Measurements from ENCODE around the gene WFIKKN2. TPM values are rescaled to one million over a fixed set of nuclear protein-coding genes. Genes with fewer than 3 reads are reported as not detected.

WFIKKN2 gene
- total RNA-seq, 2 donors from 2014 or later, result 0.29 to 0.35 TPM

DNA sequence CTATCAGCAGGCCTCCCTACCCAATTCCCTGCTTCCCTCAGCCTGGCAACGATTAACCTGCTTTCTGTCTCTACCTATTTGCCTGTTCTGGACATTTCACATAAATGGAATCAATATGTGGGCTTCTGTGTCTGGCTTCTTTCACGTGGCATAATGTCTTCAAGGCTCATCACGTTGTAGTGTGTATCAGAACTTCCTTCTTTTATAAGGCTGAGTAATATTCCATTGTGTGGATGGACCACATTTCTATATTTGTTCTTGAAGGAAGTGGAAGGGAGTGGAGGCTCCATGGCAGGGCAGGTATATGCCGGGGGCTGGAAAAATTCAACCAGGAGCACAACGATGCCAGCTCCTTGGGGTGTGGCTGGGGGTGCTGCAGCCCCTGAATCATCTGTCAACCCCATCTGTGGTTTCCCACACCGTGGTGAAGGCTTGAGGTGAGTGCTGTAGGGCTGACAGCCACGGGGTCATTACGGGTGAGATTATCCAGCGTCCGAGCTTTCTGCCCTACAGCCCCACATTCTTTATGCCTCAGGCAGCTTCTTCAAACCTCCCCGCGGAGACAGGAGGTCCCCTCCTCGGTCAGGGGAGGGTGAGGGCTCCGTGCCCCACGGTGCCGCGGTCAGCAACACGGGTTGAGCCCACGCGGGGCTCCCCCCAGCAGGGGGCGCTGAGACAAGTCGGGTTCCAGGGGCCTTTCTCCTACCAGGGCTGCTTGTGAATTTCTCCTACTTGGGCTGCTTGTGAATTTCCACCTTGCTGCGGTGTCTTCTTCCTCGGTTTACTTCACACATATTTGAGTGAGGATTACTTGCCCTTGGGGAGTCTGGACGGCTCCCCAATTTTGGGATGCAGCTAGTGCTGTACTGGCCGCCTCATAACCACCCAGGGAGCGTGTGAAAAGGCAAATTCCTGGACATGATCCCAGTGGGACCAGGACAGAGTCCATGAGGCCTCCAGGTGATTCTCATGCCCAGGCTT, 18.3 kb upstream of the WFIKKN2 start:
- Mint-ChIP-seq H3K36me3 (ENCODE audit: low read depth) (no peaks in the 10 kb centered on the region), H3K9me3 (no peaks in the 10 kb centered on the region), H3K27me3 (ENCODE audit: insufficient read depth) (peaks cover 5% of the 10 kb centered on the region), H3K27ac (no peak overlapping the region), H3K4me3 (no peak overlapping the region), H3K4me1 (no peaks in the 10 kb centered on the region)
- H3K36me3 ChIP-seq (ENCODE audit: control insufficient read depth, insufficient read depth, low read length), result no peaks in the 10 kb centered on the region
- 37 to 55% methylated on average over 16 to 26 of the region's 27 CpGs for WGBS, 2 experiments (ENCODE audit: insufficient coverage in 1 of 2, insufficient read length in 1 of 2)
- TF ChIP-seq, protein P1, sequence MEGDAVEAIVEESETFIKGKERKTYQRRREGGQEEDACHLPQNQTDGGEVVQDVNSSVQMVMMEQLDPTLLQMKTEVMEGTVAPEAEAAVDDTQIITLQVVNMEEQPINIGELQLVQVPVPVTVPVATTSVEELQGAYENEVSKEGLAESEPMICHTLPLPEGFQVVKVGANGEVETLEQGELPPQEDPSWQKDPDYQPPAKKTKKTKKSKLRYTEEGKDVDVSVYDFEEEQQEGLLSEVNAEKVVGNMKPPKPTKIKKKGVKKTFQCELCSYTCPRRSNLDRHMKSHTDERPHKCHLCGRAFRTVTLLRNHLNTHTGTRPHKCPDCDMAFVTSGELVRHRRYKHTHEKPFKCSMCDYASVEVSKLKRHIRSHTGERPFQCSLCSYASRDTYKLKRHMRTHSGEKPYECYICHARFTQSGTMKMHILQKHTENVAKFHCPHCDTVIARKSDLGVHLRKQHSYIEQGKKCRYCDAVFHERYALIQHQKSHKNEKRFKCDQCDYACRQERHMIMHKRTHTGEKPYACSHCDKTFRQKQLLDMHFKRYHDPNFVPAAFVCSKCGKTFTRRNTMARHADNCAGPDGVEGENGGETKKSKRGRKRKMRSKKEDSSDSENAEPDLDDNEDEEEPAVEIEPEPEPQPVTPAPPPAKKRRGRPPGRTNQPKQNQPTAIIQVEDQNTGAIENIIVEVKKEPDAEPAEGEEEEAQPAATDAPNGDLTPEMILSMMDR (conservative IDR thresholded peaks at IDR 0.05), result peak; percentile 89
- H3K27me3 ChIP-seq (ENCODE audit: control insufficient read depth, insufficient read depth, low read length, poor library complexity, severe bottlenecking), result no peaks in the 10 kb centered on the region
- no peak overlapping the region for H3K4me3 ChIP-seq (ENCODE audit: low read length)
- H3K9me3 ChIP-seq (ENCODE audit: control insufficient read depth, low read length), result no peaks in the 10 kb centered on the region
- no peak overlapping the region for H3K27ac ChIP-seq (ENCODE audit: low read depth, low read length)
- DNase-seq, result peak; percentile 83
- no peaks in the 10 kb centered on the region for H3K4me1 ChIP-seq (ENCODE audit: control insufficient read depth, insufficient read depth, low read length)
- no peak overlapping the region for H3K9ac ChIP-seq (ENCODE audit: extremely low read depth, low read length, poor library complexity, severe bottlenecking)

DNA sequence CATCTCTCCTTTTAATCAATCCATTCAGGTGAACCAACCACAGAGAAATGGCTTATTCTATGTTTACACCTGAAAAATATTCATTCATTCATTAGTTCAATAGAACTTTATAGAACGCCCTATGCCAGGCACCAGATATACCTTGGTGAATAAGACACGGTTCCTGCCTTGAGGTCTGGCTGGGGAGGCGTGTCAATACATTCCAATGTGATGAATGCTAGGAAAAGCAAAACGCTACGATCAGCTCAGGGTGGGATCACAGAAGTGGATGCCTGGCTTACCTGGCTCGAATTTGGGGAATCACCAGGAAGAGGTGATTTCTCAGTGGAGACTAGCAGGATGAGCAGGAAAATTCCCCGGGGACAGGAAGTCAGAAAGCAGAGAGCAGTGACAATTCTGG, 17.5 kb upstream of the WFIKKN2 start:
- DNase-seq, result peak; percentile 75
- no peak overlapping the region for H3K4me3 ChIP-seq (ENCODE audit: low read length)
- Mint-ChIP-seq H3K27ac (no peak overlapping the region), H3K4me3 (no peak overlapping the region), H3K27me3 (ENCODE audit: insufficient read depth) (peaks cover 5% of the 10 kb centered on the region), H3K36me3 (ENCODE audit: low read depth) (no peaks in the 10 kb centered on the region), H3K9me3 (no peaks in the 10 kb centered on the region), H3K4me1 (no peaks in the 10 kb centered on the region)
- WGBS, 2 experiments (ENCODE audit: insufficient coverage in 1 of 2, insufficient read length in 1 of 2), result 66 to 73% methylated on average over 7 of the region's 7 CpGs
- H3K9me3 ChIP-seq (ENCODE audit: control insufficient read depth, low read length), result no peaks in the 10 kb centered on the region
- H3K9ac ChIP-seq (ENCODE audit: extremely low read depth, low read length, poor library complexity, severe bottlenecking), result no peak overlapping the region
- no peaks in the 10 kb centered on the region for H3K4me1 ChIP-seq (ENCODE audit: control insufficient read depth, insufficient read depth, low read length)
- H3K27me3 ChIP-seq (ENCODE audit: control insufficient read depth, insufficient read depth, low read length, poor library complexity, severe bottlenecking), result no peaks in the 10 kb centered on the region
- TF ChIP-seq, protein P1 (conservative IDR thresholded peaks at IDR 0.05), result no peak
- H3K27ac ChIP-seq (ENCODE audit: low read depth, low read length), result no peak overlapping the region
- H3K36me3 ChIP-seq (ENCODE audit: control insufficient read depth, insufficient read depth, low read length), result no peaks in the 10 kb centered on the region

DNA sequence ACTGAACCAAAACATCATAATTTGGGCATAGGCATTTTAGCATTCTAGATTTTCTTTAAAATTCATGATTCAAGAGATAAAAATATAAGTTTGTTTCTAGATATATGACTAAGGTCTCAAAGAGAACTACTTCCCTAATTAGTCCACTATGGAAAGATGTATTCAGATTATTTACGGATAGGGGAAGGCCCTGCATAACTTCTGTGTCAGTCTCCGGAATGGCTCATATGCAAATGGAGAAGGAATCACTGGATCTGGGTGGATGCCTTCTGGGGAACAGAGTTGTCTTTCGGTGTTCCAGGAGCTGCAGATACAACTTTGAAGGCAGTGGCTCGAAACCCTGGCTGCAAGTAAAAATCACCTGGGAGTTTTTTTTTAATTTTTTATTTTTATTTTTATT, 17.1 kb upstream of the WFIKKN2 start:
- Histone ChIP-seq H3K9ac (ENCODE audit: extremely low read depth, low read length, poor library complexity, severe bottlenecking) (no peak overlapping the region), H3K27ac (ENCODE audit: low read depth, low read length) (no peak overlapping the region), H3K27me3 (ENCODE audit: control insufficient read depth, insufficient read depth, low read length, poor library complexity, severe bottlenecking) (no peaks in the 10 kb centered on the region), H3K9me3 (ENCODE audit: control insufficient read depth, low read length) (no peaks in the 10 kb centered on the region), H3K36me3 (ENCODE audit: control insufficient read depth, insufficient read depth, low read length) (no peaks in the 10 kb centered on the region), H3K4me3 (ENCODE audit: low read length) (no peak overlapping the region), H3K4me1 (ENCODE audit: control insufficient read depth, insufficient read depth, low read length) (no peaks in the 10 kb centered on the region)
- TF ChIP-seq, protein P1 (conservative IDR thresholded peaks at IDR 0.05), result no peak
- H3K36me3 Mint-ChIP-seq (ENCODE audit: low read depth), result no peaks in the 10 kb centered on the region
- H3K4me1 Mint-ChIP-seq, result no peaks in the 10 kb centered on the region
- no peaks in the 10 kb centered on the region for H3K9me3 Mint-ChIP-seq
- no peak for DNase-seq
- no peak overlapping the region for H3K27ac Mint-ChIP-seq
- H3K27me3 Mint-ChIP-seq (ENCODE audit: insufficient read depth), result peaks cover 5% of the 10 kb centered on the region
- H3K4me3 Mint-ChIP-seq, result no peak overlapping the region
- 92 to 94% methylated on average over 2 to 4 of the region's 4 CpGs for WGBS, 2 experiments (ENCODE audit: insufficient coverage in 1 of 2, insufficient read length in 1 of 2)
